PFSK-1 (cell line): ENCODE results near the gene RNF138.

Source experiments
- FOXP2 ChIP-seq: optimal IDR thresholded peaks from 2 replicates; pipeline ENCODE3; 2011; ENCODE audit warnings: borderline replicate concordance, control low read depth, inconsistent platforms; ENCODE audit not compliant: insufficient read depth; ENCODE audit errors: extremely low read length, extremely low read depth
- POLR2AphosphoS5 ChIP-seq: IDR thresholded peaks from 2 replicates; pipeline ENCODE4 v1.6.1; 2012; ENCODE audit warnings: low read depth, mild to moderate bottlenecking, control low read depth, low read length, moderate library complexity
- REST ChIP-seq, 2 experiments: IDR thresholded peaks; 2 replicates each; pipeline versions ENCODE4 v1.6.1 to v1.8.0; 2011 to 2012; ENCODE audit warnings: low read depth in 2 of 2, low read length in 2 of 2, control low read depth in 1 of 2, inconsistent platforms in 1 of 2, mild to moderate bottlenecking in 1 of 2, moderate library complexity in 1 of 2; ENCODE audit not compliant: insufficient read depth in 1 of 2
- SIN3A ChIP-seq: IDR thresholded peaks from 2 replicates; pipeline ENCODE4 v1.6.1; 2012; ENCODE audit warnings: mild to moderate bottlenecking, low read length, moderate library complexity, borderline replicate concordance; ENCODE audit not compliant: insufficient read depth
- TAF1 ChIP-seq: IDR thresholded peaks from 2 replicates; pipeline ENCODE4 v1.6.1; 2012; ENCODE audit warnings: low read length, control low read depth, borderline replicate concordance; ENCODE audit not compliant: insufficient read depth

Gene RNF138

GRCh38 chr18:32156855-32157254 lies 65.2 kb downstream of the RNF138 start:
- no peak for TF ChIP-seq SIN3A
- TF ChIP-seq POLR2AphosphoS5 = no peak
- TF ChIP-seq TAF1 = no peak
- TF ChIP-seq REST (IDR thresholded peaks at IDR 0.05; ENCODE audit: insufficient read depth in 1 of 2, low read depth in 2 of 2, low read length in 2 of 2) = no peak
- no peak for TF ChIP-seq FOXP2

- TF ChIP-seq POLR2AphosphoS5 (no peak), REST (IDR thresholded peaks at IDR 0.05; ENCODE audit: insufficient read depth in 1 of 2, low read depth in 2 of 2, low read length in 2 of 2) (no peak), SIN3A (no peak), FOXP2 (no peak), TAF1 (no peak)
Observed at GRCh38 chr18:32157580-32157979, 65.9 kb downstream of the RNF138 start.

- TF ChIP-seq FOXP2 (no peak), TAF1 (no peak), POLR2AphosphoS5 (no peak), REST (IDR thresholded peaks at IDR 0.05; ENCODE audit: insufficient read depth in 1 of 2, low read depth in 2 of 2, low read length in 2 of 2) (no peak), SIN3A (no peak)
Observed at GRCh38 chr18:32158108-32158624, 66.5 kb downstream of the RNF138 start.

- no peak for TF ChIP-seq REST (IDR thresholded peaks at IDR 0.05; ENCODE audit: insufficient read depth in 1 of 2, low read depth in 2 of 2, low read length in 2 of 2)
- TF ChIP-seq POLR2AphosphoS5 = no peak
- TF ChIP-seq TAF1 = no peak
- TF ChIP-seq FOXP2 = no peak
- no peak for TF ChIP-seq SIN3A
Observed at GRCh38 chr18:32160547-32160946, 68.9 kb downstream of the RNF138 start.
